SW480 (cell line): ENCODE measurements around the gene PI4K2B.
"Not testable (repeated sequence)": the region's sequence is repeated elsewhere in the genome, so short reads cannot be mapped to it uniquely, and the experiment has no call there.

Experiments
- DNase-seq: peaks from one replicate; pipeline ENCODE4 v3.0.0-alpha.2; 2016; ENCODE audit warnings: low spot score

The PI4K2B gene

DNA sequence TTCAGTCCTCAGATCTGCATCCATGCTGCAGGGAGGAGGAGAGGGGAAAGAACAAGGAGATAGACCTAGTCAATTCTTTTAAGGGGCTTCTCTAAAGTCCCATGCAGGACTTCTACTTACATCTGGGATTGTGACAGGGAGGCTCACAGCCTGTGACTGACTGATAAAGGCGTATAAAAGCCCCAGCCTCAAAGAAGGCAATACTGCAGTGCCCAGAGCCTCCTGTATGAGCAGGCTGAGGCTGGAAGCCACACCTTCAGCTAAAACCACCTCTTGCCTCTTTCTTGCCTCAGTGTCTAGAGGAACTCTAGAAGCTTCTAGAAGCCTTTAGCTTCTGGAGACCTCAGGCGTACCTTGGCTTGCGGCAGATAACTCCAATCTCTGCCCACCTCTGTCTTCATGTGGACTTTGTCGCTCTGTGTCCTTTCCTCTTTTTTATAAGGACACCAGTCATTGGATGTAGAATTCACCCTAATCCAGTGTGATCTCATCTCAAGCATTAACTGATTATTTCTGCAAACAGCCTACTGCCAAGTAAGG lies 72.8 kb downstream of the PI4K2B start:
- no peak for DNase-seq

DNA sequence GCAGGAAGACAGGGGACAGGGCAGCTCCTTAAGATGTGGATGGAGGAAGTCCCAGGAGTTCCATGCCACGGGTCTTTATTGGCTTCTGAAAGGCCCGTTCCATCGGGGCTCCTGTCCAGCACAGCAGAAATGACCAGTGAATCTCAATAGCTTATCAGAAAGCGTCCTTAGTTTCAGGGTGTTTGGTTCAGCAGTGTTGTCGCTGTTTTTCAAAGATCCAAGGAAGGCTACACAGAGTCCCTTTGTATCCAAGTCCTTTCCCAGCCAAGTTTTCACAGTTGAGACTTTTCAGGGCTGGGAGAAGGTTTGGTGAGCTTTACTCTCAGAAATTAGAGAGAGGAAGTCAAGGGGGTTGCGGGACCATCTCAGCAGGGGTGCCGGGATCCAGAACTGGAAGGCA lies 73.8 kb downstream of the PI4K2B start:
- no peak for DNase-seq

DNA sequence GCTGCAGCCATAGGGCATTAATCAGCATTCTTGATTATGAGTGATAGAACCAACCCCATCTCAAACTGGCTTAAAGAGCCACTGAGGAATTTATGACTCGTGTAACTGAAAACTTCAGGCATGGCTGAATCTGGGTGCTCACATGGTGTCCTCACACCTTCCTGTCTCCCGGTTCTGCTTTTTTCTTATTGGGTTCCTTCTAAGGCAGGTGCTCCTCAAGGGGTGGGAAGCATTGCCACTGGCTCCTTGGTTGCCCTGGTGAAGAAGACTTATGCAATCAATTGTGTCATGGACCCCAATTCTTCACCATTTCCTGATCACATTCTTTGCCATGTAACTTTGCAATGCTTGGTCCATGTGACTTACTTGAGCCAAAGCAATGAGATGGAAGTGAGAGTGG lies 74.5 kb downstream of the PI4K2B start:
- no peak for DNase-seq

DNA sequence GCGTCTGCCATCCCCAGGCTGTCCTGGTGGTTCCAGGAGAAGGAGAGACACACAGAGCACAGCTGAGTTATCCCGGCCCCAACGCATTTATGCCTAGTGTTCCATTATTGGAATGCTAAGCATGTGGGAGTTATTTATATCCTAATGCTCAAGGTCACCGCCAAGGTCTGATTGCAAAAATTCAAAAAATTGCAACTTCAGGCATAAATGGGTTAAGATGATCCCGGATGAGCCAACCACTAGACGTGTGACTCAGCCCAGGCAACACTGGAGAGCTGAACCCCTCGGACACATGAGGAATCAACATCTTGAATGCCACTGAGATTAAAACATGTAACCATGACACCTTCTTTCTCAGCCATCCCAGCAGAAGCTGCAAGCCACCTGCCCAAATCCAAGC lies 74.9 kb downstream of the PI4K2B start:
- DNase-seq: no peak

DNA sequence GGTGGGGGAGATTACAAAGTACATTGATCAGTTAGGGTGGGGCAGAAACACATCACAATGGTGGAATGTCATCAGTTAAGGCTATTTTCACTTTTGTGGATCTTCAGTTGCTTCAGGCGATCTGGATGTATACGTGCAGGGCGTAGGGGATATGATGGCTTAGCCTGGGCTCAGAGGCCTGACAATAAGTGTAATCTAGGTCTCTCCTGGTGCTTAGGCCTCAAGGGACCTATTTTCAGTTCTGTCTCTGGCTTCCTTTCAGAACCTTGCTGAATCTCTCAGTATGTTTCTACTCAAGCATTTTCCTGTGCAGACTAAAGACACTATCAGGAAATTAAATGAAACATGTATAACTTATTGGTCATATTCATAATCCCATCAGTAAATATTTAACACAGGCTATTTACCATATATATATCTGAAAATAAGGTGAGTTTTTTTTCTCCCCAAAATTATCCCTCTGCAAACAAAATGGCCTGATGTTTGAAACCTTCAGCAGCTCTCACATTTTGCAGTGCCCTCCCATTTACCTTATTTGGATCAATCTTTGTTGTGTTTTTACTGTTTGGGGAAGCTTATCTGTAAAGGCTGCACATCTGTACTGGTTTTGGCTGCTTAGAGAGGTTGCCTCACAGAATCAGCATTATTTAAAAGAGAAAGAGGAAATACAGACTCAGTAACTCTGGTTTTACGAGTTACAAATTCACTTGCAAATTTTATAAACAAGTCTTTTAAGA lies 76.4 kb downstream of the PI4K2B start:
- no peak for DNase-seq

DNA sequence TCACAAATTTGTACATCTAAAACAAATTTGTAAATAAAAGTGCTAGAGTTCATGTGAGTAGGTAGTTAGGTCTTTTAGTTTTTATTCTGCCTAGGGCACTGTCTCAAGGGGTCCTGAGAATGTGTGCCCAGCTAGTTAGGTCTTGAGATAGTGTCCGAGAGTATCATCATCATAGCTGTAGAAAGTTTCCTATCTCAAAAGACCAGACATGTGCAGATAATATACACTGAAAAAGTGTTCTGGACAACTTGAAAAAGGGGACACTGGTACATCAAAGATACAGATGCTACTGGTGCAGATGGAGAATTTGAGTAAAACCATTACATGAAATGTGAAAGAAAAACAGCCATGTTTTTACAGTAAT lies 77.0 kb downstream of the PI4K2B start:
- no peak for DNase-seq

DNA sequence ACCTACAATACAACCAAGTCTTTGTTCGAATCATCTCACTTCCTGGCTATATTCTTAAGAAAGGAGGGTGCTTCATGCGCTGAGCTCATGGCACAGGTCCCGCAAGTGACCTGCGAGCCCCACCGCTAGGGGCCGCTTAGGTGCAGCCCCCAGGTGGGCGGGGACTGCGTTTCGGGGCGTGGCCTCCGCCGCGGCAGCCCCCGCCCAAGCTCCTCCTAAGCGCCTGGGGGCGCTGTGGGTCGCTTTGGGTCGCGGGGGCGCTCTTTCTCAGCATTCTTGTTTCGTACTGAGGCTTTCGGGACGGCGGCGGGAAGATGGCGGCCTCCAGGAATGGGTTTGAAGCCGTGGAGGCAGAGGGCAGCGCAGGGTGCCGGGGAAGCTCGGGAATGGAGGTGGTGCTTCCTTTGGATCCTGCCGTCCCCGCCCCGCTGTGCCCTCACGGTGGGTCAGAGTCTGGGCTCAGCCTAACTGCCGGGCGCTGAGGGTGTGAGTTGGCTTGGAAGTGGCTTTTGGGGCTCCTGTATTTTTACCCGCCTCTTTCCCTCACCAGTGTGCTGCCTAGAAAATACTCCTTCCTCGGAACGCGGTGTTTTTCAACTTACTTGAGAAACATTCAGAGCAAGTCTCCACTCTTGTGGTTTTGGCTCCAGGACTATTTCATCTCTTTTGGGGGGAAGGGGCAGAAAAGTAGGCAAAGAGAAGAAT lies 78.8 kb downstream of the PI4K2B start, which contains the start of gene ZCCHC4:
Gene ZCCHC4, plus strand, starts transcription at position 279 of the 705 bp plus-strand sequence. Its CDS starts 36 bp downstream, at position 315.
- DNase-seq: peak; percentile 80

DNA sequence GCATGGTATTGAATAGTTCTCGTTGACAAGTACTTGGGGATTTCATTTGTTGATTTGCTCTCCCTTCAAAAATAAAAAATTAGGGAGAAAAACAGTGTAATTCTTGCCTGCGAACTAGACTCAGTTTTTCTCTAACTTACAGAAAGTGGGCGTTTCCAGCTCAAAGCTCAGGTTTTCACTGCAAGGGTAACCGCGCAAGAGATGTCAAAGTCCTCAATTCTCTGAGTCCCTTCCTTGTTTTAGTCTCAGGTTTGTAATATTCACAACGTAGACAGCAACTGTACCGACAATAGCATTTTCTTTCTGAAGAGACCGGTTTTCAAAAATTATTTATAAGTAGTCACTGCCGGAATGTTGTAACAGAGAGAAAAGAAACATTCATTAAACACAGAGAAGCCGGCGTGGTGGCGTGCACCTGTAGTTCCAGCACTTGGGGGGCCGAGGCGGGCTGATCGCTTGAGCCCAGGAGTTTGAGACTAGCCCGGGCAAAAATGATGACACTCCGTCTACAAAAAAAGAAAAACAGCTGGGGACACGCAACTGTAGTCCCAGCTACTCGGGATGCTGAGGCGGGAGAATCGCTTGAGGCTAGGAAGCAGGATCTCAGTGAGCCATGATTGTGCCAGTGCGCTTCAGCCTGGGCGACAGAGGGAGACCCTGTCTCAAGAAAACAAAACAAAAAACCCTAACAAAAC lies 79.5 kb downstream of the PI4K2B start:
- DNase-seq: peak; percentile 1

DNA sequence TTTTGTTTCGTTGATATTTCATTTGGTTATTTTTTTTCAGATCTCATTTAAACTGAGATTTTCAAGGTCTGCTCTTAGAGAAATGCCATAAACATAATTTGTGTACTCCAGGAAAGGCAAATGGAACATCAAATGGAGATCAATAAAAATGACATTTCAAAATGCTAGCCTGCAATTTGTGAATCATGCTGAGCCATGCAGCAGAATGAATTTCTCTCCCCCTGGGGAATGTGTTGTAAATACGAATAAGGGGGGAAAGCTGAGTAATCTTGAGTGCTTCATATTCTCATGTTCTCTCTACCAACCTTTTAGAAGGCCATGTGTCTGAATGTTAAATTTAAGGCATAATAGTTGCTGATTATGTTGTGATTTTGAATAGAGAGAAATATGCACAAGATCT lies 86.5 kb downstream of the PI4K2B start:
- DNase-seq: no peak

DNA sequence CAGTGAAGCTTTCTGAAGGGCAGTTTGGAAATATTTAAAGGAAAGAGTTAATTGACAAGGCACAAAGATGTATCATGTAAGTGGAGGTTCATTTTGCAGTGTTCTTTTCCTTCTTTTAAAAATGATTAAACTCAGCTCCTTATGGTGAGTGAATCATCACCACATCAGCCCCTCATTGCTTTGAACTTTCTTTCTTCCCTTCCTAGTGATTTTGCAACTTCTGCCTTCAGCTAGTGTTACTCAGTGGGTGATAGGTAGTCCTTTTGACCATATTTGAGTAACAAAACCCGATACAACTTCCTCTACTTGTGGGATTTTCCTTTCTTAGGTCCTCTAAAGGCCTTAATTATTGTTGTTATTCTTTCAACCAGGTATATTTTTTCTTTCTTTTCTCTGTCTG lies 86.9 kb downstream of the PI4K2B start:
- DNase-seq: no peak

DNA sequence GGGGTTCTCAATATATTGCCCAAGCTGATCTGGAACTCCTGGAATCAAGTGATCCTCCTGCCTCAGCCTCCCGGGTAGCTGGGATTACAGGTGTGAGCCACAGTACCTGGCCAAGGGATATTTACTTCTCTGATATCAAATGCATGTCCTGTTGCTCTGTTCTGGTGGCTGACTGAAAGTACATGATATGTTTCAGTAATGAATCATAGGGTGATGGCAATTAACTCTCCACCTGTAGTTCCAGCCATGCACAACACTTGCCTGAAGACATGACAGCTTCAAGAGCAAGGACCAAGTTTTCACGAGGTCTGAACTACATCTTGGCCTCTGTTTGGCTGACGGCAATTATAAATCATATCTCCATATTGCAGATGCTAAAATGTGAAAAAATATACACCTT lies 87.9 kb downstream of the PI4K2B start:
- no peak for DNase-seq

DNA sequence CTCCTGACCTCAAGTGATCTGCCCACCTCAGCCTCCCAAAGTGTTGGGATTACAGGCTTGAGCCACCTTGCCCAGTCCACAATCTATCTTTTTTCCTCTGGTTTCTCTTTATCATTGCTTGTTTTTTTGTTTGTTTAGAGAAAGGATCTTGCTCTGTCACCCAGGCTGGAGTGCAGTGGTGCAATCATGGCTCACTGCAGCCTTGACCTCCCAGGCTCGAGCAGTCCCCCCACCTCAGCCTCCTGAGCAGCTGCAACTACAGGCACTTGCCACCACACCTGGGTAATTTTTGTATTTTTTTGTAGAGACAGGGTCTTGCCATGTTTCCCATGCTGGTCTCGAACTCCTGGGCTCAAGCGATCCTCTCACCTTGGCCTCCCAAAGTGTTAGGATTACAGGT lies 94.6 kb downstream of the PI4K2B start:
- not testable (repeated sequence) for DNase-seq
